ENCODE results near the gene TUBB3. TPM values are rescaled to one million over a fixed set of nuclear protein-coding genes. Genes with fewer than 3 reads are reported as not detected.
A peak's percentile ranks its signal among the peaks of the same experiment; 100 is the strongest.

Gene TUBB3
- polyA plus RNA-seq, 10 donors, result 4.5 to 14.5 (median 8.7) TPM

- DNase-seq, result no peak
Measured at GRCh38 chr16:89936034-89936433, 12.9 kb downstream of the TUBB3 start.

- no peak for DNase-seq
Measured at GRCh38 chr16:89936508-89936907, 13.4 kb downstream of the TUBB3 start.

GRCh38 chr16:89936981-89937380 lies 13.8 kb downstream of the TUBB3 start:
- no peak for DNase-seq

- no peak for DNase-seq
Measured at GRCh38 chr16:89938175-89938885, 15.2 kb downstream of the TUBB3 start.

- no peak for DNase-seq
Measured at GRCh38 chr16:89944773-89945172, 21.6 kb downstream of the TUBB3 start.

GRCh38 chr16:89945654-89946053 lies 22.5 kb downstream of the TUBB3 start:
- no peak for DNase-seq

- no peak for DNase-seq
Measured at GRCh38 chr16:89946515-89946914, 23.4 kb downstream of the TUBB3 start.

GRCh38 chr16:89949121-89949742 lies 26.1 kb downstream of the TUBB3 start:
- no peak for DNase-seq

- DNase-seq, result no peak
Measured at GRCh38 chr16:89949756-89950155, 26.6 kb downstream of the TUBB3 start.

- DNase-seq, result no peak
Measured at GRCh38 chr16:89951509-89951908, 28.4 kb downstream of the TUBB3 start.

GRCh38 chr16:89952049-89952448 lies 28.9 kb downstream of the TUBB3 start:
- no peak for DNase-seq

GRCh38 chr16:89952551-89952950 lies 29.4 kb downstream of the TUBB3 start:
- DNase-seq, result no peak

- DNase-seq, result no peak
Measured at GRCh38 chr16:89953671-89954406, 30.7 kb downstream of the TUBB3 start.

- DNase-seq, result no peak
Measured at GRCh38 chr16:89954462-89954861, 31.3 kb downstream of the TUBB3 start.

GRCh38 chr16:89955001-89955685 lies 32.0 kb downstream of the TUBB3 start:
- no peak for DNase-seq

GRCh38 chr16:89956505-89957215 lies 33.5 kb downstream of the TUBB3 start:
- no peak for DNase-seq

- no peak for DNase-seq
Measured at GRCh38 chr16:89957216-89957785, 34.2 kb downstream of the TUBB3 start.

GRCh38 chr16:89958068-89958467 lies 34.9 kb downstream of the TUBB3 start:
- peak; percentile 17 to 47 (median 19) for DNase-seq

- no peak for DNase-seq
Measured at GRCh38 chr16:89958596-89958995, 35.5 kb downstream of the TUBB3 start.

GRCh38 chr16:89960966-89961365 lies 37.8 kb downstream of the TUBB3 start:
- DNase-seq, result no peak

- DNase-seq, result no peak
Measured at GRCh38 chr16:89961920-89962319, 38.8 kb downstream of the TUBB3 start.
